SK-N-SH treated with all-trans-retinoic acid at 6 μM for 48 hours (cell line): ENCODE data around the gene PPP1R12A.
A peak's percentile ranks its signal among the peaks of the same experiment; 100 is the strongest.

Experiments used
- ATAC-seq: fragments of 200-7000 bp; cut with Tn5 transposase; 3 replicates; pipeline ENCODE4 v1.9.1; 2020; ENCODE audit warnings: mild to moderate bottlenecking, moderate library complexity
- ARNTL ChIP-seq: fragments of 450-650 bp; formaldehyde crosslinking; IDR thresholded peaks from 2 replicates; pipeline ENCODE4 v1.5.0; 2020; ENCODE audit warnings: low read depth, mild to moderate bottlenecking, moderate library complexity, borderline replicate concordance
- BACH2 ChIP-seq: fragments of 250-450 bp; sonication (Bioruptor Pico); IDR thresholded peaks from 2 replicates; pipeline ENCODE4 v1.9.0; 2021; ENCODE audit warnings: mild to moderate bottlenecking, borderline replicate concordance
- CSDC2 ChIP-seq: fragments of 250-450 bp; sonication (Bioruptor Pico); IDR thresholded peaks from 2 replicates; pipeline ENCODE4 v1.5.0; 2020; ENCODE audit warnings: mild to moderate bottlenecking, moderate library complexity
- ESRRG ChIP-seq: fragments of 250-450 bp; sonication (Bioruptor Pico); IDR thresholded peaks from 2 replicates; pipeline ENCODE4 v1.6.1; 2021; ENCODE audit warnings: mild to moderate bottlenecking
- GLIS3 ChIP-seq: fragments of 250-450 bp; sonication (Bioruptor Pico); IDR thresholded peaks from 2 replicates; pipeline ENCODE4 v1.5.0; 2020; ENCODE audit warnings: mild to moderate bottlenecking, moderate library complexity
- ISL1 ChIP-seq: fragments of 250-450 bp; sonication (Bioruptor Pico); IDR thresholded peaks from 2 replicates; pipeline ENCODE4 v2.1.2; 2022; ENCODE audit warnings: mild to moderate bottlenecking, moderate library complexity
- OSR1 ChIP-seq: fragments of 250-450 bp; sonication (Bioruptor Pico); IDR thresholded peaks from 2 replicates; pipeline ENCODE4 v1.8.0; 2022; ENCODE audit warnings: moderate library complexity, mild to moderate bottlenecking, inconsistent platforms
- PPARA ChIP-seq: fragments of 250-450 bp; sonication (Bioruptor Pico); IDR thresholded peaks from 2 replicates; pipeline ENCODE4 v1.5.0; 2020; ENCODE audit warnings: mild to moderate bottlenecking, borderline replicate concordance
- RARB ChIP-seq: fragments of 250-450 bp; sonication (Bioruptor Pico); IDR thresholded peaks from 2 replicates; pipeline ENCODE4 v1.8.0; 2021; ENCODE audit warnings: mild to moderate bottlenecking, moderate library complexity
- SNAI2 ChIP-seq: fragments of 250-450 bp; sonication (Bioruptor Pico); IDR thresholded peaks from 2 replicates; pipeline ENCODE4 v1.5.0; 2020; ENCODE audit warnings: mild to moderate bottlenecking, moderate library complexity
- TCF4 ChIP-seq: fragments of 250-450 bp; sonication (Bioruptor Pico); IDR thresholded peaks from 2 replicates; pipeline ENCODE4 v1.8.0; 2021; ENCODE audit warnings: mild to moderate bottlenecking, moderate library complexity, borderline replicate concordance
- TOX ChIP-seq: fragments of 250-450 bp; sonication (Bioruptor Pico); IDR thresholded peaks from 2 replicates; pipeline ENCODE4 v1.8.0; 2021; ENCODE audit warnings: mild to moderate bottlenecking, moderate library complexity, borderline replicate concordance
- ZC3H10 ChIP-seq: fragments of 250-450 bp; sonication (Bioruptor Pico); IDR thresholded peaks from 2 replicates; pipeline ENCODE4 v1.5.1; 2021; ENCODE audit warnings: mild to moderate bottlenecking, moderate library complexity
- ZFP3 ChIP-seq: fragments of 250-450 bp; sonication (Bioruptor Pico); IDR thresholded peaks from 2 replicates; pipeline ENCODE4 v1.5.0; 2020; ENCODE audit warnings: mild to moderate bottlenecking, moderate library complexity
- ZFP30 ChIP-seq: fragments of 450-650 bp; formaldehyde crosslinking; IDR thresholded peaks from 2 replicates; pipeline ENCODE4 v1.5.0; 2022; ENCODE audit warnings: mild to moderate bottlenecking, moderate library complexity
- ZNF565 ChIP-seq: fragments of 450-650 bp; formaldehyde crosslinking; conservative IDR thresholded peaks from 2 replicates; pipeline ENCODE4 v1.5.0; 2020; ENCODE audit warnings: low read depth, mild to moderate bottlenecking, moderate library complexity
- ZNF70 ChIP-seq: fragments of 450-650 bp; formaldehyde crosslinking; IDR thresholded peaks from 2 replicates; pipeline ENCODE4 v1.5.0; 2020; ENCODE audit warnings: mild to moderate bottlenecking, moderate library complexity
- ZNF8 ChIP-seq: fragments of 450-650 bp; formaldehyde crosslinking; IDR thresholded peaks from 2 replicates; pipeline ENCODE4 v1.5.0; 2020; ENCODE audit warnings: mild to moderate bottlenecking, moderate library complexity
- TF ChIP-seq, protein P1 (sequence below): fragments of 250-450 bp; sonication (Bioruptor Pico); IDR thresholded peaks from 2 replicates; pipeline ENCODE4 v1.5.1; 2020; ENCODE audit warnings: low read depth, mild to moderate bottlenecking, moderate library complexity
- TF ChIP-seq, protein P2 (sequence below): fragments of 250-450 bp; sonication (Bioruptor Pico); IDR thresholded peaks from 2 replicates; pipeline ENCODE4 v1.8.0; 2020; ENCODE audit warnings: mild to moderate bottlenecking, moderate library complexity, borderline replicate concordance
- TF ChIP-seq, protein P3 (sequence below): fragments of 250-450 bp; sonication (Bioruptor Pico); IDR thresholded peaks from 2 replicates; pipeline ENCODE4 v1.5.1; 2021; ENCODE audit warnings: mild to moderate bottlenecking, moderate library complexity
- TF ChIP-seq, protein P4 (sequence below): fragments of 250-450 bp; sonication (Bioruptor Pico); IDR thresholded peaks from 2 replicates; pipeline ENCODE4 v1.5.0; 2020; ENCODE audit warnings: mild to moderate bottlenecking, moderate library complexity
- TF ChIP-seq, protein P5 (sequence below): fragments of 250-450 bp; sonication (Bioruptor Pico); IDR thresholded peaks from 2 replicates; pipeline ENCODE4 v1.8.0; 2021; ENCODE audit warnings: low read depth, mild to moderate bottlenecking, moderate library complexity, borderline replicate concordance

The PPP1R12A gene

DNA sequence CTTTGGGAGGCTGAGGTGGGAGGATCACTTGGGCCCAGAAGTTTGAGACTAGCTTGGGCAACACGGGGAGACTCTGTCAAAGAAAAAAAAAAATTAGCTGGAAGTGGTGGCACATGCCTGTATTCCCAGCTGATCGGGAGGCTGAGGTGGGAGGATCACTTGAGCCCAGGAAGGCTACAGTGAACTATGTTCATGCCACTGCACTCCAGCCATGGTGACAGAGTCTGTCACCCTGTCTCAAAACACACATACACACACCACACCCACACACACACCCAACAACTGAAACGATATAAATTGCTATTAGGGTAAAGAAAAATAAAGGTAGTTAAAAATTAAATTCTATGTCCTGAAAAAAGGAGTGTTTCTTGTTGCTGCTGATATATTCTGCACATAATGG lies 7.9 kb downstream of the PPP1R12A start:
- no peak for TF ChIP-seq ZFP3 (CRISPR knock-in tag)
- no peak for TF ChIP-seq PPARA (CRISPR knock-in tag)
- no peak for TF ChIP-seq ZNF70 (CRISPR knock-in tag)
- TF ChIP-seq RARB (CRISPR knock-in tag): no peak
- no peak for TF ChIP-seq OSR1 (CRISPR knock-in tag)
- TF ChIP-seq SNAI2 (CRISPR knock-in tag): no peak
- no peak for TF ChIP-seq CSDC2
- TF ChIP-seq ESRRG: no peak
- no peak for TF ChIP-seq ZNF8 (CRISPR knock-in tag)
- TF ChIP-seq ARNTL (CRISPR knock-in tag): no peak
- no peak for TF ChIP-seq ZFP30
- no peak for TF ChIP-seq ISL1 (CRISPR knock-in tag)
- TF ChIP-seq ZNF565 (CRISPR knock-in tag): no peak
- TF ChIP-seq TOX (CRISPR knock-in tag): no peak
- TF ChIP-seq, protein P1, sequence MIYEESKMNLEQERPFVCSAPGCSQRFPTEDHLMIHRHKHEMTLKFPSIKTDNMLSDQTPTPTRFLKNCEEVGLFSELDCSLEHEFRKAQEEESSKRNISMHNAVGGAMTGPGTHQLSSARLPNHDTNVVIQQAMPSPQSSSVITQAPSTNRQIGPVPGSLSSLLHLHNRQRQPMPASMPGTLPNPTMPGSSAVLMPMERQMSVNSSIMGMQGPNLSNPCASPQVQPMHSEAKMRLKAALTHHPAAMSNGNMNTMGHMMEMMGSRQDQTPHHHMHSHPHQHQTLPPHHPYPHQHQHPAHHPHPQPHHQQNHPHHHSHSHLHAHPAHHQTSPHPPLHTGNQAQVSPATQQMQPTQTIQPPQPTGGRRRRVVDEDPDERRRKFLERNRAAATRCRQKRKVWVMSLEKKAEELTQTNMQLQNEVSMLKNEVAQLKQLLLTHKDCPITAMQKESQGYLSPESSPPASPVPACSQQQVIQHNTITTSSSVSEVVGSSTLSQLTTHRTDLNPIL: no peak
- no peak for TF ChIP-seq GLIS3 (CRISPR knock-in tag)
- no peak for TF ChIP-seq TCF4 (CRISPR knock-in tag)
- no peak for ATAC-seq

DNA sequence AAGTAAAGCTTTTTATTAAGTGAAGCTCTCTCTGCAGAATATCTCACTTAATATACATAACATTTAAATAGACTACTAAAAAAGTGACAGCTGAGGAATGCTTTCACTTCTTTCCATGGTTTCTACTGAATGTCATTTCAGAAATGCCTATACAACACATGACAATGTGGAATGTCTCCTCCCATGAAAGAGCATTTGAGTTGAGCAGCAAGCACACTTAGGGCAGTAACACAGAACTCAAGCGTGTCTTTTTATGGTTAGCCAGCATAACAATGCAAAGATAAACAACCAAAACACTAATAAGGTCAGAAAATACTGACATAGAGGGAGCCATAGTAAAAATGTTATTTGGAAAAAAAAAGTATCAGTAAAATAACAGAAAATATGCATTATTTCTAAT lies 9.4 kb downstream of the PPP1R12A start:
- TF ChIP-seq SNAI2 (CRISPR knock-in tag): no peak
- TF ChIP-seq GLIS3 (CRISPR knock-in tag): no peak
- no peak for TF ChIP-seq TCF4 (CRISPR knock-in tag)
- no peak for TF ChIP-seq ARNTL (CRISPR knock-in tag)
- TF ChIP-seq ZNF565 (CRISPR knock-in tag): no peak
- TF ChIP-seq TOX (CRISPR knock-in tag): no peak
- TF ChIP-seq RARB (CRISPR knock-in tag): no peak
- TF ChIP-seq, protein P2, sequence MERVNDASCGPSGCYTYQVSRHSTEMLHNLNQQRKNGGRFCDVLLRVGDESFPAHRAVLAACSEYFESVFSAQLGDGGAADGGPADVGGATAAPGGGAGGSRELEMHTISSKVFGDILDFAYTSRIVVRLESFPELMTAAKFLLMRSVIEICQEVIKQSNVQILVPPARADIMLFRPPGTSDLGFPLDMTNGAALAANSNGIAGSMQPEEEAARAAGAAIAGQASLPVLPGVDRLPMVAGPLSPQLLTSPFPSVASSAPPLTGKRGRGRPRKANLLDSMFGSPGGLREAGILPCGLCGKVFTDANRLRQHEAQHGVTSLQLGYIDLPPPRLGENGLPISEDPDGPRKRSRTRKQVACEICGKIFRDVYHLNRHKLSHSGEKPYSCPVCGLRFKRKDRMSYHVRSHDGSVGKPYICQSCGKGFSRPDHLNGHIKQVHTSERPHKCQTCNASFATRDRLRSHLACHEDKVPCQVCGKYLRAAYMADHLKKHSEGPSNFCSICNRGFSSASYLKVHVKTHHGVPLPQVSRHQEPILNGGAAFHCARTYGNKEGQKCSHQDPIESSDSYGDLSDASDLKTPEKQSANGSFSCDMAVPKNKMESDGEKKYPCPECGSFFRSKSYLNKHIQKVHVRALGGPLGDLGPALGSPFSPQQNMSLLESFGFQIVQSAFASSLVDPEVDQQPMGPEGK (CRISPR knock-in tag): no peak
- no peak for TF ChIP-seq OSR1 (CRISPR knock-in tag)
- TF ChIP-seq ZNF70 (CRISPR knock-in tag): no peak
- no peak for TF ChIP-seq ISL1 (CRISPR knock-in tag)
- TF ChIP-seq ZFP3 (CRISPR knock-in tag): no peak
- TF ChIP-seq, all 23 proteins: peak for 0
- peak; percentile 55; the same call in 2 of the 3 replicates for ATAC-seq

DNA sequence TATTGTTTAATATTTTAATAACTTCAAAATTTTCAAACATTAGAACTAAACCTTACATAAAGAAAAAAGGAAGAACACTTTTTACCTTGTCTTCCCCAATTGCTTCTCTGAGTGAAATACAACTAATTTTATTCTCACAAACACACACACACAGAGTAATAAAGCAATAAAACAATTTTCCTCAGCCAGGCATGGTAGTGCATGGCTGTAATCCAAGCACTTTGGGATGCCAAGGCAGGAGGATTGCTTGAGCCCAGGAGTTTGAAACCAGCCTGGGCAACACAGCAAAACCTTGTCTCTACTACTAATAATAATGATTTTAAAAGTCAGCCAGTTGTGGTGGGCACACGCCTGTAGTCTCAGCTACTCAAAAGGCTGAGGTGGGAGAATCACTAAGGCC lies 13.1 kb downstream of the PPP1R12A start:
- ATAC-seq: no peak
- TF ChIP-seq ZFP30: no peak
- TF ChIP-seq, protein P3, sequence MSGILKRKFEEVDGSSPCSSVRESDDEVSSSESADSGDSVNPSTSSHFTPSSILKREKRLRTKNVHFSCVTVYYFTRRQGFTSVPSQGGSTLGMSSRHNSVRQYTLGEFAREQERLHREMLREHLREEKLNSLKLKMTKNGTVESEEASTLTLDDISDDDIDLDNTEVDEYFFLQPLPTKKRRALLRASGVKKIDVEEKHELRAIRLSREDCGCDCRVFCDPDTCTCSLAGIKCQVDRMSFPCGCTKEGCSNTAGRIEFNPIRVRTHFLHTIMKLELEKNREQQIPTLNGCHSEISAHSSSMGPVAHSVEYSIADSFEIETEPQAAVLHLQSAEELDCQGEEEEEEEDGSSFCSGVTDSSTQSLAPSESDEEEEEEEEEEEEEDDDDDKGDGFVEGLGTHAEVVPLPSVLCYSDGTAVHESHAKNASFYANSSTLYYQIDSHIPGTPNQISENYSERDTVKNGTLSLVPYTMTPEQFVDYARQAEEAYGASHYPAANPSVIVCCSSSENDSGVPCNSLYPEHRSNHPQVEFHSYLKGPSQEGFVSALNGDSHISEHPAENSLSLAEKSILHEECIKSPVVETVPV (CRISPR knock-in tag): no peak
- TF ChIP-seq, protein P1: no peak
- TF ChIP-seq BACH2: no peak
- no peak for TF ChIP-seq ZNF70 (CRISPR knock-in tag)
- TF ChIP-seq, protein P4, sequence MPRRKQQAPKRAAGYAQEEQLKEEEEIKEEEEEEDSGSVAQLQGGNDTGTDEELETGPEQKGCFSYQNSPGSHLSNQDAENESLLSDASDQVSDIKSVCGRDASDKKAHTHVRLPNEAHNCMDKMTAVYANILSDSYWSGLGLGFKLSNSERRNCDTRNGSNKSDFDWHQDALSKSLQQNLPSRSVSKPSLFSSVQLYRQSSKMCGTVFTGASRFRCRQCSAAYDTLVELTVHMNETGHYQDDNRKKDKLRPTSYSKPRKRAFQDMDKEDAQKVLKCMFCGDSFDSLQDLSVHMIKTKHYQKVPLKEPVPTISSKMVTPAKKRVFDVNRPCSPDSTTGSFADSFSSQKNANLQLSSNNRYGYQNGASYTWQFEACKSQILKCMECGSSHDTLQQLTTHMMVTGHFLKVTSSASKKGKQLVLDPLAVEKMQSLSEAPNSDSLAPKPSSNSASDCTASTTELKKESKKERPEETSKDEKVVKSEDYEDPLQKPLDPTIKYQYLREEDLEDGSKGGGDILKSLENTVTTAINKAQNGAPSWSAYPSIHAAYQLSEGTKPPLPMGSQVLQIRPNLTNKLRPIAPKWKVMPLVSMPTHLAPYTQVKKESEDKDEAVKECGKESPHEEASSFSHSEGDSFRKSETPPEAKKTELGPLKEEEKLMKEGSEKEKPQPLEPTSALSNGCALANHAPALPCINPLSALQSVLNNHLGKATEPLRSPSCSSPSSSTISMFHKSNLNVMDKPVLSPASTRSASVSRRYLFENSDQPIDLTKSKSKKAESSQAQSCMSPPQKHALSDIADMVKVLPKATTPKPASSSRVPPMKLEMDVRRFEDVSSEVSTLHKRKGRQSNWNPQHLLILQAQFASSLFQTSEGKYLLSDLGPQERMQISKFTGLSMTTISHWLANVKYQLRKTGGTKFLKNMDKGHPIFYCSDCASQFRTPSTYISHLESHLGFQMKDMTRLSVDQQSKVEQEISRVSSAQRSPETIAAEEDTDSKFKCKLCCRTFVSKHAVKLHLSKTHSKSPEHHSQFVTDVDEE: no peak
- no peak for TF ChIP-seq ZC3H10
- TF ChIP-seq TCF4 (CRISPR knock-in tag): no peak
- TF ChIP-seq ZNF8 (CRISPR knock-in tag): no peak
- no peak for TF ChIP-seq ZNF565 (CRISPR knock-in tag)
- no peak for TF ChIP-seq TOX (CRISPR knock-in tag)
- TF ChIP-seq, protein P5, sequence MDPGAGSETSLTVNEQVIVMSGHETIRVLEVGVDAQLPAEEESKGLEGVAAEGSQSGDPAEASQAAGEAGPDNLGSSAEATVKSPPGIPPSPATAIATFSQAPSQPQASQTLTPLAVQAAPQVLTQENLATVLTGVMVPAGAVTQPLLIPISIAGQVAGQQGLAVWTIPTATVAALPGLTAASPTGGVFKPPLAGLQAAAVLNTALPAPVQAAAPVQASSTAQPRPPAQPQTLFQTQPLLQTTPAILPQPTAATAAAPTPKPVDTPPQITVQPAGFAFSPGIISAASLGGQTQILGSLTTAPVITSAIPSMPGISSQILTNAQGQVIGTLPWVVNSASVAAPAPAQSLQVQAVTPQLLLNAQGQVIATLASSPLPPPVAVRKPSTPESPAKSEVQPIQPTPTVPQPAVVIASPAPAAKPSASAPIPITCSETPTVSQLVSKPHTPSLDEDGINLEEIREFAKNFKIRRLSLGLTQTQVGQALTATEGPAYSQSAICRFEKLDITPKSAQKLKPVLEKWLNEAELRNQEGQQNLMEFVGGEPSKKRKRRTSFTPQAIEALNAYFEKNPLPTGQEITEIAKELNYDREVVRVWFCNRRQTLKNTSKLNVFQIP (CRISPR knock-in tag): no peak
